Putamen (tissue), 1 donor: ENCODE measurements around the gene GCN1.

Experiments
- DNase-seq: peaks from one replicate; pipeline ENCODE4 v3.0.0-alpha.2; 2016; ENCODE audit warnings: low spot score

The GCN1 gene

GRCh38 chr12:120115692-120116440 lies 78.6 kb downstream of the GCN1 start:
- no peak for DNase-seq

GRCh38 chr12:120115066-120115465 lies 79.4 kb downstream of the GCN1 start:
- DNase-seq, result no peak

GRCh38 chr12:120110550-120111501 lies 83.7 kb downstream of the GCN1 start:
- DNase-seq, result peak; percentile 14

DNA sequence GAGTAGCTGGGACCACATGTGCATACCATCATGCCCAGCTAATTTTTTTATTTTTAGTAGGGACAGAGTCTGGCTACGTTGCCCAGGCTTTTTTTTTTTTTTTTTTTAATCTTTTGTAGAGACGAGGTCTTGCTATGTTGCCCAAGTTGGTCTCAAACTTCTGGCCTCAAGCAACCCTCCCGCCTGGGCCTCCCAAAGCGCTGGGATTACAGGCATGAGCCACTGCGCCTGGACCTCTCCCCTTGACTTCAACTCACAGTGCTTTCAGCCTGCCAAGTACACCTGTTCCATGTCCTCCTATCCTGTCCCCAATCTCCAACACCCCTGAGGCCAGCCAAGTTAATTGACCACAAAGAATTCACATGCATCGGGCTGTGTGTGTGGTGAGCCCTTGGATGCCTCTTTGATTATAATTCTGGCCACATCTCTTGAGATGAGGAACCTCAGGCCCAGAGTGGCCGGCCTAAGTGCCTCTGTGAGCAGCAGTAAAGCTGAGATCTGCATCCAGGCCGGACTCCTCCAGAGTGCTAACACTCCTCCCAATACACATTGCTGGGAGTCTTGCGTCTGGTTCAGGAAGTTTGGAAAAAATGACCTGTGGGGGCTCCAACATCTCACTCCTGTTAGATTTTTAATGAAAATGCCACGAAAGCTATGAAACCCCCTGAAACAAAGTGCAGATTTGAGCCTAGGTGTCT lies 84.8 kb downstream of the GCN1 start:
- no peak for DNase-seq

DNA sequence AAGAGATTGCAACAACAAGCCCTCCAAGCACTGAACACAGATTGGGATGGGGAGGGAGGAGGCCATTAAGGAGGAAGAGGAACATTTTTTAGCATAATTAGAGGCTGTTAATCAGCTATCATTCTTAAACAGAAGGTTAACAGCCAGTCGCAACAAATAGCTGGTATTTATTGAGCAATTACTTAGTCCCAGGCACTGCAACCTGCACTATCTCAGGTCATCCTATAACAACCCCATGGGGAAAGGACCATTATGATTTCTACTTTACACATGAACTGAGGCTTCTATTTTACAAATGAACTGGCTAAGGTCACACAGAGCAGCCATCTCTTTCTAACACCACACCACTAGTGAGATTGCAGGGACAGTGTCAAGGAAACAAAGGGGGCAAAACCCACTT lies 88.4 kb downstream of the GCN1 start:
- DNase-seq, result no peak

DNA sequence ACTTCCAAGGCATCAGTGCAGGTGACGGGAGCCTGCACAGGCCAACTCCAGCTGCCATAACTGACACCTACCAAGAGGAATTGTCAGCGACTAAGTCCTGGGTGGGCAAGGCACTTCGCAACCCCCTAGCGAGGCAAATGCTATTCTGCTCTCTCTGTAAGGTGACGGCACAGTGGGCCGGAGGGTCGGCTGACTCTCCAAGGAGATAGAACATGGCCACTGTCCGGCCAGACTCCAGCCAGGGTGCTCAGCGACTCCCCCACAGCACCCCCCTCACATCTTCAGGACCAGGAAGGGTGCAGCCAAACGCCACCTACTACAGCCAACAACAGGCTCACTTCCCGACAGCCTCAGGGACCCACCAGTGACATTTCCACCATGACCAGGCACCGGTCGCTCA lies 91.1 kb downstream of the GCN1 start:
- DNase-seq, result no peak

GRCh38 chr12:120103044-120103338 lies 91.5 kb downstream of the GCN1 start:
- no peak for DNase-seq

DNA sequence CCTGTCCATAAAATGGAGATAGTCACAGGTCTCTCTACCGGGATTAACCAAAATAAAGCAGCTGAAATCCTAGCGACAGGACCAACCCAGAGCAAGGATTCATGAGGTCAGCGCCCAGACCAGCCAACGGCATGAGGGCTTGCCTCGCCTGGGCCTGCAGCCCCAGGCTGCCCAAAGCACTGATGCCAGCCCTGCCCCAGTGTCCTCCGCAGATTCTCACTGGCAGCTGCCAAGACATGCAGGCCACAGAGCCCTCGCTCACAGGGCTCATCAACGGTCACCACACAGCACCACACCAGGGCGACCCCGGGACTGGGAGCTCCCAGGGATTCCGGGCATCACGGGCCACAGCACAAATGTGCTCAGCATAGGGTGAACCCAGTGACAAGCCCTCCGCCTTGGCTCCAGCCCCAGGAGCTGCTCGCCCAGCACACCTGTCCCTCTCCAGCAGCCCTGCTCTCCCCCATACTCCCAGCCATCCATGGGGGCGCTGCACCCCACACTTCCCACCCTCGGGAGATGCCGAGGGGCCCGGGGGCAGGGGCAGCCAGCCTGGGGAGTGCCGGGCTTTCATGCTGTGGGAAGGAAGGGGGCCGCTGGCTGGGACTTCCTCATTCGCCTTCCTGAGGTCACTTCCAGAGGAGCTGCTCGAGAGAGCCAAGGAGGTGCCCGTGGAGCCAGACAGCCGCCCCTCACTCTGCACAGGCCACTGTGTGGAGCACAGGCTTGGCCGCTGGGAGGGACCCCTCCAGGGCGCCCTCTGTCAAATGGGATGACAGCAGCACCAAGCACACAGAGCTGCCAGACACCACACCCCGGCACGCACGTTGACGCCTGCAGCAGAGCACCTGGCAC lies 92.1 kb downstream of the GCN1 start:
- DNase-seq, result no peak

GRCh38 chr12:120101617-120102016 lies 92.9 kb downstream of the GCN1 start:
- no peak for DNase-seq

GRCh38 chr12:120101182-120101581 lies 93.3 kb downstream of the GCN1 start:
- DNase-seq, result no peak

GRCh38 chr12:120100630-120101029 lies 93.9 kb downstream of the GCN1 start:
- DNase-seq, result peak; percentile 82

GRCh38 chr12:120099738-120100137 lies 94.8 kb downstream of the GCN1 start:
- no peak for DNase-seq

- no peak for DNase-seq
Observed at GRCh38 chr12:120098756-120099470, 95.6 kb downstream of the GCN1 start.

DNA sequence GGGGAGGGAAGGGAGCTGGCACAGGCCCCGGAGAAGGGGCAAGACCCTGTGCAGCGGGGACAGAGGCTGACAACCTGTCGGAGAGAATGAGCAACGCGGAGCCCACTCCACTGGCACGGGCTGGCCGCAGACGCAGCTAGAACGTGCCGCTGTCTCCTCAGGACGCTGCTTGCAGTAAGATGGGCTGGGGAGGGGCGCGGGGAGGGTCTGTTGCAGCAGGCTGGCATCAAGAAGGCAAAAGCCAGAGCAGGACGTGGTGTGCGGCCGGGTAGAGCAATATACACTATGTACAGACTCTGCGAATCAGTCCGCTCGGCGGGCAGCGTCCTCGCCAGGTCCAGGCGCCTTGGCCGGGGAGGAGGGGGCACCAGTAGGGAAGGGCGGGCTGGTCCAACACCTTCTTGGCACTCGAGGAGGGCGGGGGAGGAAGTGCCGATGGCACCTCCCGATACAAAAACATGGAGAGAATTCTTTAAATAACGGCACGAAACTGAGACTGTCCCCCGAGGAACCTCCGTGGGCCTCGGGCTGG lies 97.8 kb downstream of the GCN1 start:
- DNase-seq, result no peak

DNA sequence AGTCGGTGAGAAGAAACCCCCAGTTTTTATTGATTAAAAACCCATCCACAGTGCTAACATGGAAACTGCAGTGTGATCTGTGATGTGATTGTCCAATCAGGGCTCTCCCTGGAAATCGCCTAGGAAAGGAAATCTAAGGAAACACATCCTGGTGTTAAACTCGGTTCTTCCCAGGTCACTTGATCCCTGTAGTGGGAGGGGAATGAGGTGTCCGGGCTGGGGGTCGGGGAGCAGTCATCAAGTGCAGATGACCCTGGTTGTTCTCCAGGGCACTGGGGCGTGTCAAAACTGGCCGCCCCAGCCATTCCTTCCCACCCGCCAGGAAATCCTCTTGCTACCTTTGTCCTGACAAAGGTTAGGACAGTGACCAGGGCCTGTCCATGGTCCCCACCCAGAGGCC lies 98.8 kb downstream of the GCN1 start:
- DNase-seq, result no peak

- DNase-seq, result no peak
Observed at GRCh38 chr12:120095331-120095730, 99.2 kb downstream of the GCN1 start.

DNA sequence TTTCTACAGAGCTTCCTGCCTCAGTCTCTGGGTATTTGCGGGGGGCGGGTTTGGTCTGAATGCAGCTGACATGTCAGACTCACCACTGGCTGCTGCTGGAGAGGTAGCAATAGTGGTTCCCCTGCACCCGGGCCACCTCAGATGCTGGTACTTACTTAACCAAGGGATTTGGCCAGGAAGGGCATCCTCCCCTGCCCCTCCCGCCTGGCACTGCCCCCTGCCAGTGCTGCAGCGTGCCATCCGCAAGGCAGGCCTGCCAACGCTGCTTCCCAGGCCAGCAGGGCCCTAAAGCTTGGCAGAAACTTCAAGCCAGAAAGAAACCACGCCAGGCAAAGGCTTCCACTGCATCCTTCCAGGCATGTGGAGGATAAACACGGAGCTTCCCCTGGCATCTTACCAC lies 100.0 kb downstream of the GCN1 start:
- DNase-seq, result peak; percentile 24

DNA sequence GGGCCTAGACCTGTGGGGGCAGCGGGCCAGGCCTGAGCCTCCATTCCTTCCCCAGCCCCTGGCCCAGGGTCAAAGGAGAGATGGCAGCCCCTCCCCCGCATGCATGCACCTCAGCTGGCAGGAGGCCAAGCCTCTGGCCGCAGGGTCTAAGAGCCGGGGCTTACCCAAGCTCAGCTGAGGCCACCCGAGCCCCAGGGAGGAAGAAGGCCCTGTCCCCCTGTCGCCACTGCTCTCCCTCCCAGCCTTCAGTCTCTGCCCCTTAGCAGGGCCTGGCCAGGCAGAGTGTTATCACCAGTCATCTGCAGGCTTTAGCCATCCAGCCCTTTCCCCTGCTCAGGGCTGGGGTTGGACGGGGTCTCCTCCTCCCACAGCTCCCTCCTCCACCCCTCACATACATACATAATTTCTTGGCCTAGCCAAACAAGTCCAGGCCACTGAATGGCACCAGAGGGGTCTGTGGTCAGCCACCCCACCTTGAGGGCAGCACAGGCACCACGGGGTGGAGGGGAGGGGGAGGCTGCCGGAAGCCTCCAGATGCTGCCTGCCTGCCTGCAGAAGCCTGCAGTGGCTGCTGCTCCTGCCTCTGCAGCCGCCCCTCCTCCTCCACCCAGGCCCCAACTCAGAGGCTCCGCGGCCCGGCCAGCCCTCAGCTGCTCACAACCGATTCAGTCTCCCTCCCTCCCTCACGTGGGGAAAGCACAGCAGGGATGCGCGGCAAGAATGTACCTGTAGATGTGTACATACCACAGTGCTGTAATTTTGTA lies 100.7 kb downstream of the GCN1 start:
- DNase-seq, result no peak

DNA sequence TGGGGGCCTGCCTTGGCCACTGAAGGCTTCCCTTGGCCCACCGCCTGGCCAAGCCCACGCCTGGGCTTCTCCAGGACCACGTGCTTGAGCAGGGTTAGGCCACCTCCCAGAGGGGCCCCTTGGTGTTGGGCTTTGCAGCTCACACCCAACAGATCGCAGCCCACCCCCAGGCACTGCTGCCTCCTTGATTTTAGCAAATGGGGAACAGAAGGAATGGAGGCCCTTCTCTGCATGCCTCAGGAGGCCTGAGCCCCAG lies 101.3 kb downstream of the GCN1 start:
- no peak for DNase-seq

DNA sequence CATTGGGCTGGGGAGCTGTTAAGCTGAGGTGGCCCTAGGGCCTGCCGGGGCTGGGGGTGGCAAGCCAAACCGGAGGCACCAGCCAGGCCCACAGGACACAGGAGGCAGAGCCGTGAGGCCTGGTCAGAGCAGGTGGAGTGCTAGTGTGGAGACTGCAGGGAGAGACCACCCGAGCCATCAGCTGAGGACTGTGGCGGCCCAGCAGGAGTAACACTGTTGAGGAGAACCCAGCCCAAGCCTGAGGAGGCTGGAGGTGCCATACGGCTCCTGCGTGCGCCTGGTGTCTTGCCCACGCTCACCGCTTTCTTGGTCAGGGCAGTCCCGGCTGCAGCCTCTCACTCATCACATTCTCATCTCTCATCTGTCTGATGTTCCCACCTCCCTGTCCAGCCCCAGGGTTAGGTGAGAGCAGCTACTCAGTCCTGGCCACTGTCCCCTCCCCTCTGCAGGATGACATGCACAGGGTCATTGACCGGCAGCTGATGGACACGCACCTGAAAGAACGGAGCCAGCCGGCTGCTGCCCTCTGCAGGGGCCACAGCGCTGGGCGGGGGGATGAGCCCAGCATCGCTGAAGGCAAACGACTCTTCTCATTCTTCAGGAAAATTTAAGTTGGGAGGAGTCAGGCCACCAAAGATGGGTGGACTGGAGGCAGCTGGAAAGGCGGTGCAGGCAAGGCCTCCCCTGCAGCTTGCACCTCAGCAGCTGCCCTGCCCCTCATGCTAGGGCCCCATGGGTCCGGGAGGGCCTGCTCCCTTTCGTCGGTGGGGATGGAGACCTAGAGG lies 101.8 kb downstream of the GCN1 start:
- DNase-seq, result no peak
